Measurements from ENCODE around the gene INSIG2.

- TF ChIP-seq CTCF (IDR thresholded peaks at IDR 0.05 in 4 of 5, conservative IDR thresholded peaks at IDR 0.05 in 1 of 5) (no peak), POLR2A (IDR thresholded peaks at IDR 0.05) (no peak)
These were observed 27.5 kb downstream of the INSIG2 start for GRCh38 chr2:118115761-118116160.
